GM21576 (cell line): Measurements from ENCODE around the gene RUNX2.

ENCODE experiments used
- ATAC-seq: cut with Tn5 transposase; IDR thresholded peaks from one replicate; pipeline ENCODE4 v1.9.1; 2021; ENCODE audit warnings: mild to moderate bottlenecking, moderate library complexity; ENCODE audit not compliant: unreplicated experiment

The RUNX2 gene

GRCh38 chr6:45576648-45577624 is 248.8 kb downstream of the RUNX2 start:
- ATAC-seq: no peak

GRCh38 chr6:45577836-45578504 is 249.8 kb downstream of the RUNX2 start:
- no peak for ATAC-seq

GRCh38 chr6:45584127-45584526 is 256.0 kb downstream of the RUNX2 start:
- no peak for ATAC-seq

GRCh38 chr6:45586216-45587171 is 258.4 kb downstream of the RUNX2 start:
- ATAC-seq: no peak

- no peak for ATAC-seq
Measured at GRCh38 chr6:45587229-45588060, 259.3 kb downstream of the RUNX2 start.

- ATAC-seq: no peak
Measured at GRCh38 chr6:45589367-45589766, 261.2 kb downstream of the RUNX2 start.

GRCh38 chr6:45590226-45590625 is 262.1 kb downstream of the RUNX2 start:
- no peak for ATAC-seq

- ATAC-seq: no peak
Measured at GRCh38 chr6:45590696-45591184, 262.6 kb downstream of the RUNX2 start.

- no peak for ATAC-seq
Measured at GRCh38 chr6:45591306-45591705, 263.2 kb downstream of the RUNX2 start.

- no peak for ATAC-seq
Measured at GRCh38 chr6:45591890-45592289, 263.8 kb downstream of the RUNX2 start.

- ATAC-seq: no peak
Measured at GRCh38 chr6:45592991-45593390, 264.9 kb downstream of the RUNX2 start.

- ATAC-seq: no peak
Measured at GRCh38 chr6:45595010-45595851, 267.1 kb downstream of the RUNX2 start.

- no peak for ATAC-seq
Measured at GRCh38 chr6:45597424-45597823, 269.3 kb downstream of the RUNX2 start.

- ATAC-seq: no peak
Measured at GRCh38 chr6:45599053-45599452, 270.9 kb downstream of the RUNX2 start.

- ATAC-seq: no peak
Measured at GRCh38 chr6:45605971-45606370, 277.8 kb downstream of the RUNX2 start.

- no peak for ATAC-seq
Measured at GRCh38 chr6:45606831-45607400, 278.8 kb downstream of the RUNX2 start.

- ATAC-seq: no peak
Measured at GRCh38 chr6:45607798-45608197, 279.7 kb downstream of the RUNX2 start.

GRCh38 chr6:45608252-45608913 is 280.3 kb downstream of the RUNX2 start:
- ATAC-seq: no peak
